NB4 (cell line): ENCODE measurements around the gene TMEM202.
"Not testable (repeated sequence)": the region's sequence is repeated elsewhere in the genome, so short reads cannot be mapped to it uniquely, and the experiment has no call there.

Source experiments
- DNase-seq: peaks from one replicate; pipeline ENCODE4 v3.0.0; 2010; ENCODE audit warnings: low read depth
- H3K4me3 ChIP-seq: one replicate; pipeline ENCODE4 v1.5.1; 2011; ENCODE audit warnings: mild to moderate bottlenecking, low read depth, low read length, moderate library complexity
- MYC ChIP-seq: IDR thresholded peaks from 2 replicates; pipeline ENCODE4 v1.6.1; 2011; ENCODE audit warnings: low read depth, low read length
- POLR2A ChIP-seq: IDR thresholded peaks from 2 replicates; pipeline ENCODE4 v1.6.1; 2011; ENCODE audit warnings: mild to moderate bottlenecking; ENCODE audit not compliant: insufficient read length; ENCODE audit errors: extremely low read depth
- TF ChIP-seq, protein P1 (sequence below): IDR thresholded peaks from 2 replicates; pipeline ENCODE4 v1.6.1; 2011; ENCODE audit warnings: low read depth, low read length
- TF ChIP-seq, protein P2 (sequence below): IDR thresholded peaks from one replicate; pipeline ENCODE4 v1.5.1; 2012; ENCODE audit warnings: low read depth, low read length

TMEM202 gene

DNA sequence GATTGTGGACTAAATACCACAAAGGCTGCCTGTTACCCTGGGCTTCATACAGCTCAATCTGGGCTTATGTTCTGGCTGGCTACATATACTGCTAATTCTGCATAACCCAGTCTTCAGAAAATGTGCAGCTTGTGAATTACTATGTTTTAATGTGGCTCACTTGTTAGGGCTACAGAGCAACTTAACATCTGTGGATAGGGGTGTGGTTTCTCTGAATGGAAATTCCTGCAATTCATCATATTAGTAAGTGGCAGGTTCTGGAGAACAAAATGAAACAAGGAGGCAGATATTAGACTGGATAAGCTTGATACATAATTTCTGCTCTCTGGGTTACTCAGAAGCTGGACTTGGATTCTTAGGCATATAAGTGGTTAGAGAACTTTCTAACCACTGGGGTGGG, 6.7 kb downstream of the TMEM202 start:
- no peak overlapping the region for H3K4me3 ChIP-seq
- TF ChIP-seq, protein P1, sequence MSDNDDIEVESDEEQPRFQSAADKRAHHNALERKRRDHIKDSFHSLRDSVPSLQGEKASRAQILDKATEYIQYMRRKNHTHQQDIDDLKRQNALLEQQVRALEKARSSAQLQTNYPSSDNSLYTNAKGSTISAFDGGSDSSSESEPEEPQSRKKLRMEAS, result no peak
- TF ChIP-seq MYC (no peak), POLR2A (no peak)
- TF ChIP-seq, protein P2, sequence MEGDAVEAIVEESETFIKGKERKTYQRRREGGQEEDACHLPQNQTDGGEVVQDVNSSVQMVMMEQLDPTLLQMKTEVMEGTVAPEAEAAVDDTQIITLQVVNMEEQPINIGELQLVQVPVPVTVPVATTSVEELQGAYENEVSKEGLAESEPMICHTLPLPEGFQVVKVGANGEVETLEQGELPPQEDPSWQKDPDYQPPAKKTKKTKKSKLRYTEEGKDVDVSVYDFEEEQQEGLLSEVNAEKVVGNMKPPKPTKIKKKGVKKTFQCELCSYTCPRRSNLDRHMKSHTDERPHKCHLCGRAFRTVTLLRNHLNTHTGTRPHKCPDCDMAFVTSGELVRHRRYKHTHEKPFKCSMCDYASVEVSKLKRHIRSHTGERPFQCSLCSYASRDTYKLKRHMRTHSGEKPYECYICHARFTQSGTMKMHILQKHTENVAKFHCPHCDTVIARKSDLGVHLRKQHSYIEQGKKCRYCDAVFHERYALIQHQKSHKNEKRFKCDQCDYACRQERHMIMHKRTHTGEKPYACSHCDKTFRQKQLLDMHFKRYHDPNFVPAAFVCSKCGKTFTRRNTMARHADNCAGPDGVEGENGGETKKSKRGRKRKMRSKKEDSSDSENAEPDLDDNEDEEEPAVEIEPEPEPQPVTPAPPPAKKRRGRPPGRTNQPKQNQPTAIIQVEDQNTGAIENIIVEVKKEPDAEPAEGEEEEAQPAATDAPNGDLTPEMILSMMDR, result no peak
- no peak for DNase-seq

DNA sequence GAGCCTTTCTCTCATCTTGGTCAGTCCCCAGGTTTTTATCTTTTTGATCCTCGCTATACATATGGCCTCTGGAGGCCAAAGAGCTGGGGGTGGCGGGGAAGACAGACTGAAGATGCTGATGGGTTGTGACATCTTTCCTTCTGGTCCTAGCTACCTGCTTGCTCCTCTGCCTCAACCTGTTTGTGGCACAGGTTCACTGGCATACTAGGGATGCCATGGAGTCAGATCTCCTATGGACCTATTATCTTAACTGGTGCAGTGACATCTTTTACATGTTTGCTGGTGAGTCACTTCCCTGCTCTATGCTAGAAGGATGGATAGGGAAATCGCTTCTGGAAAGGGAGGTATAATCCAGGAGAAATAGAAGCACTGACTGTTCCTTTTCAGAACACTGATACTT, 8.8 kb downstream of the TMEM202 start:
- TF ChIP-seq, protein P1, result no peak
- TF ChIP-seq POLR2A, result no peak
- TF ChIP-seq MYC, result no peak
- TF ChIP-seq, protein P2, result no peak
- no peak for DNase-seq
- H3K4me3 ChIP-seq, result no peak overlapping the region

DNA sequence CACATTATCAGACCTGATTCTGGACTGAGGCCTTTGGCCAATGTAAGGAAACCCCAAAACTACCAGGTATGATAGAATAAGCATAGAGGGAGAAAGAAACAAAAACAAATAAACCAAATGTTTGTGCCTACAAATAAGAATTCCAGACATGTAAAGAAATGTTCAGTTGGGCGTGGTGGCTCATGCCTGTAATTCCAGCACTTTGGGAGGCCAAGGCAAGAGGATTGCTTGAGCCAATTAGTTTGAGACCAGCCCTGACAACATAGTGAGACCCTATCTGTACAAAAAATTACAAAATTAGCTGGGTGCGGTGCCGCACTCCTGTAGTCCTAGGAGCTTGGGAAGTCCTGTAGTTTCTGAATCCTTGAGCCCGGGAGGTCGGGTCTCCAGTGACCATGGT, 13.0 kb downstream of the TMEM202 start:
- no peak overlapping the region for H3K4me3 ChIP-seq
- no peak for DNase-seq
- TF ChIP-seq MYC (no peak), POLR2A (no peak)
- TF ChIP-seq, protein P2, result no peak
- TF ChIP-seq, protein P1, result no peak

DNA sequence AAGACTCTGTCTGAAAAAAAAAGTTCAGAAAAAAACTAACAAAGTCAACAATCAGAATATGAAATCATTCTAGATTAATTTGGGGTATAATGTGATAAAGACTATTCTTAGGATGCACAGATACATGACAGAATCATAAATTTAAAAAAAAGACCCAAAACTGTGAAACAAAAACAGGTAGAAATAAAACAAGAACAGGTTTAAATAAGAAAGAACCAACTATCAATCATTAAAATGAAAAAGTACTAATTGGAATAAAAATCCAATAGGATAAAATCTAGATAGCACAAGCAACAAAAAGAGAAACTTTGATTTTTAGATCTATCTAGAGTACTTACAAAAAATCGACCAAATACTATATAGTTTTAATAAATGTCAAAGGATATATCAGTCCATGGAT, 13.4 kb downstream of the TMEM202 start:
- TF ChIP-seq POLR2A (no peak), MYC (no peak)
- TF ChIP-seq, protein P2, result no peak
- TF ChIP-seq, protein P1, result no peak

DNA sequence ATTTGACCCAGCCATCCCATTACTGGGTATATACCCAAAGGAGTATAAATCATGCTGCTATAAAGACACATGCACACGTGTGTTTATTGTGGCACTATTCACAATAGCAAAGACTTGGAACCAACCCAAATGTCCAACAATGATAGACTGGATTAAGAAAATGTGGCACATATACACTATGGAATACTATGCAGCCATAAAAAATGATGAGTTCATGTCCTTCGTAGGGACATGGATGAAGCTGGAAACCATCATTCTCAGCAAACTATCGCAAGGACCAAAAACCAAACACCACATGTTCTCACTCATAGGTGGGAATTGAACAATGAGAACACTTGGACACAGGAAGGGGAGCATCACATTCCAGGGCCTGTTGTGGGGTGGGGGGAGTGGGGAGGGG, 15.2 kb downstream of the TMEM202 start:
- H3K4me3 ChIP-seq, DNase-seq: not testable (repeated sequence)

More for the DNA sequence above, 13.4 kb downstream of the TMEM202 start:
- no peak overlapping the region for H3K4me3 ChIP-seq
- no peak for DNase-seq

DNA sequence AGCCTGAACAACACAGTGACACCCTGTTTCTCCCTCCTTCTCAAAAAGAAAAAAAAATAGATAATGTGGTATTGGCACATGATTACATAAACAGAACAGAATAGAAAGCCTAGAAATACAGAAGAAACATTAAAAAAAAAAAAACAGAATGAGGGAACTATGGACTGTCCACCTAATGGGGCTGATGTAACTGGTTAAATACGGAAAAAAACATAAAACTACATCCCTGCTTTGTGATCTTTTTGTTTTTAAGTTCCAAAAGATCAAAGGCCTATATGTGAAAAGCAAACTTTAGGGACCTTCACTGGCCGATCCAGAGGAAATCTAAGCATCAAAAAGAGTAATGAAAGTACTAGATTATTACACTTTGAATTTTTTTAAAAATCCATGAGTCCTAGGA, 17.2 kb downstream of the TMEM202 start:
- no peak for DNase-seq
- H3K4me3 ChIP-seq, result no peak overlapping the region
- TF ChIP-seq, protein P1, result no peak
- TF ChIP-seq MYC, result no peak

DNA sequence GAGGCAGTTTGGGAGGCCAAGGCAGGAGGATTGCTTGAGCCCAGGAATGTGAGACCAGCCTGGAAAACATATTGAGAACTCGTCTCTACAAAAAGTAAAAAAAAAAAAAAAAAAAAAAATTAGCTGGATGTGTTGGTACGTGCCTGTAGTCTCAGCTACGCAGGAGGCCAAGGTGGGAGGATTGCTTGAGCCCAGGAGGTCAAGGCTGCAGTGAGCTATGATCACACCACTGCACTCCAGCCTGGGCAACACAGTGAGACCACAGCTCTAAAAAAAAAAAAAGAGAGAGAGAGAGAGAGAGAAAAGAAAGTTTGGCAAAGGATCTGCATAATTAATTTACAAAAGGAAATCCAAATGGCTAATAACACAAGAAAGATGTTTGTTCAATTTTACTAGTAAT, 21.7 kb downstream of the TMEM202 start:
- not testable (repeated sequence) for DNase-seq, H3K4me3 ChIP-seq
